Measurements from ENCODE around the gene KLKB1.
"Not testable (repeated sequence)": the region's sequence is repeated elsewhere in the genome, so short reads cannot be mapped to it uniquely, and the experiment has no call there.

The KLKB1 gene

DNA sequence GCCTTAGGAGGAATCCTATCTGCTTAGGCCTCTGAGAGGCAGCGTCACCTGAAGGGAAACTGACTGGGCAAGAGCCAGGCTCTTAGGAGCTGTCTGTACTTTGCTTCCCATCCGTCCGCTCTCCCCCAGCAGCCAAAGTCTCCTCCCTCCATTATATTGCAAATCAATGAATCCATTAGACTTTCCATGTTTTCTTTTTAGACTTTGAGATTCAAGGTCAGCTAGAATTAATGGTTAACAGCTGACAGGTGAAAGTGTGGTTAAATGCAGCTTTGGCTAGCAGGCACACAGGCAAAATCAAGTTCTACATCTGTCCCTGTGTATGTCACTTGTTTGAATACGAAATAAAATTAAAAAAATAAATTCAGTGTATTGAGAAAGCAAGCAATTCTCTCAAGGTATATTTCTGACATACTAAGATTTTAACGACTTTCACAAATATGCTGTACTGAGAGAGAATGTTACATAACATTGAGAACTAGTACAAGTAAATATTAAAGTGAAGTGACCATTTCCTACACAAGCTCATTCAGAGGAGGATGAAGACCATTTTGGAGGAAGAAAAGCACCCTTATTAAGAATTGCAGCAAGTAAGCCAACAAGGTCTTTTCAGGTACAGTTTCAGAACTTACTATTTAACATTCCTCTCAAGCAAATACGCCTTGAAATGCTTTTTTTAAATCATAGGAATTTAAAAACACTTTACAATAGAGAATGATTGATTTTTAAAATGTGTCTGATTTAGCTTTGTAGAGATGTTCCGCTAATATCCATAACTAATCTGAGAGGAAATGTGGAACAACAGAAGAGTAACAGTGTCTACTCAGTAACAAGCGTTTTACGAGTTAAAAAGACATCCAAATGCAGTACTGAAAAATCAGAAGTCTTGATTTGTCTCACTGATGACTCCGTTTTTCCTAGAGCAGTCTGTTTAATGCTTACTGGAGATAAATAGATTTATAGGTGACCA lies 38.7 kb downstream of the KLKB1 start, which contains the start of gene F11:
Gene F11, plus strand, starts transcription at position 507 of the 970 bp plus-strand sequence. CDS start 948 bp downstream, outside the sequence.
- no peak for DNase-seq

DNA sequence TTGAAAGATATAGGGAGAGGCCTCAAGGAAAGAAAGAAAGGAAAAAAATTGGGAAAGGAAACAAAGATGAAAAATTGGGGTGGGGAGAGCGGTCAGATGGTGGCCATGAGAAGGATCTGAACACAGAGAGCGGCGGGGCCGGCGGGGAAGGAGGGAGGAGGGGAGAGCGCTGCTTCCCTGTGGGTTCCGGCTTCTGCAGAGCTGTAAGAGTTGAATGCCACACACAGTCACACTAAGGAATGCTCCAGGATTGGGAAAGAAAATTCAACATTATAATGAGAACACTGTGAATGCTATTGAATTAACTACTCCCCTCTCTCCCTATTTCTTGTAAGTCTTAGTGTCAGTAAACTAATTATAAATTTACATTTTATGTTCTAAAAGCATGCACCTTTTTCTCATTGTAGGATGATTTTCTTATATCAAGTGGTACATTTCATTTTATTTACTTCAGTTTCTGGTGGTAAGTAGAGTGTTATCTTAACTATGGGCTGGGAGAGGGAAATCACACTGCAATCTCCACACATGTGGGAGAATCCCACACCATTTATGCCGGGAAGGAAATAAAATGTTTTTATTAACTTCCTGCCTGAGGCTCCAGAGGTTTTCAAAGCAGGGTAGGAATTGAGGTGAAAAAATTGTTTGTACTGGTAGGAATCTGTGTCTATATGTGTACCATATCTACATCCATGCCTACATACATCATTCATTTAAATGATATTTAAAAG lies 39.6 kb downstream of the KLKB1 start:
- DNase-seq = no peak

DNA sequence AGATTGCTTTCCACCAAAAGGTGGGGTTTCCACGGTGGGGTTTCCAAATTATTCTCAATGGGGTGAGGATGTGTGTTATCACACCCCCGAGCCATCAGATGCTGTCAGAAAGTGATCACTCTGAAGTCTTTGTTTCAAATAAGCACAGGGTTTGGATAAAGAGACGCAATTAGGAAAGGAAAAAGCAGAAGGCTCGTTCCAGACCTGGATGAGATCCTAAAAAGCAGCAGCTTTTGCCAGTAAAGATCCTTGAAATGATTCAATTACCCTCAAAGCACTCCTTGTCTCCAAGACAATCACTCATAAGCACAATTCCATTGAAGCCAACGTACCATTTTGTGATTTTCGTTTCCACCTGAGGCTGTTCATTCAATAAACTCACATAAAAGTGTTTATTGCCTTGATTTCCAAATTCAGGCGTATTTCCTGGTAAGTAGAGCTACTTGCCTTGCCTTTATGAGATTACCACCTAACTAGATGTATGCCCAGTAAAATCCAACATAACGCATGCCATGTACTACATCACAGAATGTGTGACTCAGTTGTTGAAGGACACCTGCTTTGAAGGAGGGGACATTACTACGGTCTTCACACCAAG lies 43.9 kb downstream of the KLKB1 start:
- no peak for DNase-seq

DNA sequence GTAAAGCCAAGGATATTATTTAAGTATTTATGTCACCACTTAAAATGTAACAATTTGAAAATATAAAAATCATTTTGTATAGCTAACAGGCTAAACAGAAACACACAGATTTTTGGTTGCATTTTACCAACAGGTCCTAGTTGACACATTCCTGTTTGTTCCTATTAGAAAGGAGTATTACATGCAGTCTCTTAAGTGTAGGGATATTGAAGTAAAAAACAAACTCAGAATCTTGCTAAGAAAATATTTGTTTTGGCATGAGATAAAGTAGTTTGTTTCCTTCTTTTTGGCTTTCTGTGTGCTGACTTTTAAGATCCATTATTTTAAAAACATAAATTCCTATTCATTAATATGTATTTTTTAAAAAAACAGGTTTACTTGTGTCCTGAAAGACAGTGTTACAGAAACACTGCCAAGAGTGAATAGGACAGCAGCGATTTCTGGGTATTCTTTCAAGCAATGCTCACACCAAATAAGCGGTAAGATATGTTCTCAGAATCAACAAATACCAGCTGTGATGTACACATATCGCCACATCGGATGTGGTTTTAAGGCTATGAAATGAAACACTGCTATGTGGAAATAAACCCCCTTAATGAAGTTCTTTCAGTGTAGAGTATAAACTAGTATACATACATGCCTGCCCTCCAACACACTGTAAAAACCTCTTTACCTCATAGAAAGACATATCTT lies 45.5 kb downstream of the KLKB1 start:
- DNase-seq = no peak

DNA sequence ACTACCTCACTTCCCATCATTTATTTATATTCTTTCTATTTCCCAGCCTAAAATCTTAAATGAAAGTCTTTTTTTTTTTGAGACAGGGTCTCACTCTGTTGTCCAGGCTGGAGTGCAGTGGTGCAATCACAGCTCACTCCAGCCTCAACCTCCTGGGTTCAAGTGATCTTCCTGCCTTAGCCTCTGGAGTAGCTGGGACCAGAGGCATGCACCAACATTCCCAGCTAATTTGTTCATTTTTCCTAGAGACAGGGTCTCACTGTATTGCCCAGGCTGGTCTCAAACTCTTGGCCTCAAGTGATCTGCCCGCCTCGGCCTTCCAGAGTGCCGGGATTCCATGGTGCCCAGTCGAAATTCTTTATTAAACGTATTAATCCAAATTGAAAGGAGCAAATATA lies 46.1 kb downstream of the KLKB1 start:
- not testable (repeated sequence) for DNase-seq

DNA sequence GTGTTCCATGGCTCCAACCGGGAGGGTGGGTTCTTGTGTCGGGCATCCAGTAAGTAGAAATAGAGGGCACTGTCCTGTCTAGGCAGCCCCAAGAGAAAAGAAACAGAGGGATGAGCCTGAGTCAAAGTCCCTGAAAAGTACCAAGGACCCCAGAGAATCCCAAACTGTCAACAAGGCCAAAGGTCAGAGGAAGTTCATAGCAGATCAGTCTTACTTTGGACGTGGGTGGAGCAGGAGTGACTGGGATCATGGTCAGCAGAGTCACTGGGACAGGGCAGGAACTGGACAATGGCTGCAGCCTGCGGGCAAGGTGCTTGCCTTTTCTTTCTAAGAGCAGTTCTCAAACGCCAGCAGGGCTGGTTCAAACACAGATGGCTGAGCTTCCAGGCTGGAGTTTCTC lies 56.0 kb downstream of the KLKB1 start:
- DNase-seq = no peak

DNA sequence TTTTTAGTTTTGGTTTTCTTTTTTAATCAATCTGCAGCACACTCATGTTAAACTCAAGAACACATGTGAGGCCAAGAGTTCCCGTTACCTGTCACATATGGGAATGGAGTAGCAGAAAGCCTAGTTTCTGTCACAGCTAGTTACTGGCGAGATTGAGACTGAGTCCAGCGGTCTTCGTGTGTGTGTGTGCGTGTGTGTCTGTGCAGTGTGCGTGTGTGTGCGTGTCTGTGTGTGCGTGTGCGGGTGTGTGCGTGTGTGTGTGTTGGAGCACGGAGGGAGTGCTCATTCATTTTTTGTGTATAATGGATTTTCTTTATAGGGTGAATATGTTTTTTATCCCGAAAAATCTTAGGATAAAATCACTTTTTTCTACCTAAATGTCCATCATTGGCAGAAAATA lies 57.8 kb downstream of the KLKB1 start:
- no peak for DNase-seq

DNA sequence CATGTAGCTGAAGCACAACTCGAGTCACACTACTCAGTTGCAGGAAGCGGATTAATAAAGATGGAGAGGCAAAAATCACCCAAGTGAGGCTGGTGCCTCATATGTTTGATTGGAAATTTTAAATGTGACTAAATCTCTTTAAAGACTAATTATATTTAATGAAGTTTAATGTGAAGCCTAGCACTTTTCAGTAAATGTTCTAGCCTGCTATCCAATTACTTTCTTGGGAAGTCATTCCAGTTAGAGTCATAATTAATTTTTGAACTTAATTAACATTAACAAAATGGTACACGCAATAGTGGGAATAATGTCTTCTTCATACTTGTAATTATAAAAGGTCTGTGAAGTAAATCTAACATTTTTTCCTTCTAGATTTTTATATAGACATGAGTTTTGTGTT lies 59.3 kb downstream of the KLKB1 start:
- DNase-seq = no peak

DNA sequence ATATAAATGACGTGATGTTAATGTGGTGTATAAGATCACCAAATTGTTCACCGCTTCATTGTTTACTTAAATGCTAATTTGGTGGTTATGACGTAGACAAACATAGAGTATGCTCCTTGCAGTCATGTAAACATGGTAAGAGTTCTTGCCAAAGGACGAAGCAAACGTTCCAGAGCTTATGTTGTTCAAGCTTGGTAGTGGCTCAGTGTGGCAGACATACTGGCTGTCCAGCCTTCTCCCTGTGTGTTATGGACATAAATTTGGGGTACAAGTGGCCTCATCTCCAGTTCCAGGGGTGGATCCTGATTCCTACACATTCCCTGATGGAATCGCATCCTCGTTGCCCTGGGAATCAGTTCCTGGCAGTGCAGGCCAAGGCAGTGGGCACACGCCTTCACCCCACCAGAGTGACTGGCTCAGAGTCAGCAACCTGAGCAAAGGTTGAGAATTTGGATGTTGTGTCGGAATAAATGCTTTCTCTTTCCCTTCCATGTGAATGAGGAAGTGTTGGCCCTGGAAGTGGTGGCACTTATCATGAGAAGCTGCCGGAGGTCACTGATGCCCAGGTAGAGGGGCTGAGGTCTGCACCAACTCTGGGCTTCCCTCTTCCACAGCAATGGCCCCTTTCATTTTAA lies 64.1 kb downstream of the KLKB1 start:
- DNase-seq = no peak

DNA sequence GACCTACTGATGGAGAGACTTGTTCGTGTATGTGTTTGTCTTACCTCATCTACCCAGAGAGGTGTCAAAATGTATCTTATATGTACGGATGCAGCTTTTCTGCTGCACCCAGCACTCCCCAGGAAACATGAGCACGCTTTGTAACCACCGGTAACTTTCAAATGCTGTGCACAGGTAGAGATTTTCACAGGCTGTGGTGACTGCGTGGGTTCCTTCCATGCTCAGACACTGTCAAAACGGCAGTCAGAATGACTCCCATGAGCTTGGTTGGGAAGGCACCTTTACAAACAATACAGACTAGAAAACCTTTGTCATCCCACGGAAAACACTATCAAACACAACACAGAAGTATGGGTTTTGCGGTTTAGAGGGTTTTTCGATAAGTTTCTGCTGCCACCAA lies 66.9 kb downstream of the KLKB1 start:
- DNase-seq = no peak

DNA sequence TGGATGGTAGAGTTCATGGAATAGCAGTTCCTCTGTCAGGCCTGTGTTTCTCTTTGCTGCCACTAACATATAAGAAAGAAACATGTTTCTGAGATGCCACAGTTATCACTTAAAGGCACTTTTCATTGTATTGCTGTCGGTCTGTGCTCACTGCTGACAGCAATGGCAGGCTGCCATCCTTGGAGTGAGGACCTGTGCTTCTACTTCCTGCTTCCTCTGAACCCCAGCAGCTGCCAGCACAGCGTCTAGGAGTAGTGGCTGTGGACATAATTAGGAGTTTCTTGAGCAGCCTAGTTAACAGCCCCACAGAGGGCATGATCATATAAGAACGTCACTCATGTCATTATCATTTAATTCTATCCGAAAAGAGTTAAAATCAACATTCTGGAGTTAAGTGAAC lies 69.2 kb downstream of the KLKB1 start:
- no peak for DNase-seq

DNA sequence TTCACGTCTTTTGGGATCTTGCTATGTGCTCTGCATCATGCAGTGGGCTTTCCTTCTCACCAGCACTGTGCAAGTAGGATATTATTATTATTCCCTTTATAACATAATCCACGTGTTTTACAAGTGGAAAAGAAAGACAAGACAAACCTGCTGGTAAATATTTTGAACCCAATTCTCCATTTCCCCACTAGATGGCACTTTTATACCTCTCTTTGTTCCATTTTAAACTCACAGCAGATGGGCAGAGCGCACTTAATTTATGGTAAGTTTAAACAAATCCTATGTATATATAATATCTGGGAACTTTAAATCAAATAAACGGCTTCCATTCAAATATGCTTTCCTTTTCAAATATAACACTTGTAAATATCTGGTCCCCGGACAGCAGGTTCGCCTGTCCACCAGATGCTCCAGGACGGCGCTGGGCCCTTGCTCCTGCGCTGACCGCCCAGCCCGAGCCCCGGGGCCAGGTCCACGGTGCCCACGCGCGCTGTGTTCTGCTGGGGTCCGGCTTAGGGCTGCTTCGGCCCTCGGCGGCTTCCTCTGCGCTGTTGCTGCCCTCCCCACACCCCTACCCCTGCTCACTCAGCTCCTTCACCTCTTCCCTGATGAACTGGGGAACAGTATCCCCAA lies 69.8 kb downstream of the KLKB1 start:
- no peak for DNase-seq

DNA sequence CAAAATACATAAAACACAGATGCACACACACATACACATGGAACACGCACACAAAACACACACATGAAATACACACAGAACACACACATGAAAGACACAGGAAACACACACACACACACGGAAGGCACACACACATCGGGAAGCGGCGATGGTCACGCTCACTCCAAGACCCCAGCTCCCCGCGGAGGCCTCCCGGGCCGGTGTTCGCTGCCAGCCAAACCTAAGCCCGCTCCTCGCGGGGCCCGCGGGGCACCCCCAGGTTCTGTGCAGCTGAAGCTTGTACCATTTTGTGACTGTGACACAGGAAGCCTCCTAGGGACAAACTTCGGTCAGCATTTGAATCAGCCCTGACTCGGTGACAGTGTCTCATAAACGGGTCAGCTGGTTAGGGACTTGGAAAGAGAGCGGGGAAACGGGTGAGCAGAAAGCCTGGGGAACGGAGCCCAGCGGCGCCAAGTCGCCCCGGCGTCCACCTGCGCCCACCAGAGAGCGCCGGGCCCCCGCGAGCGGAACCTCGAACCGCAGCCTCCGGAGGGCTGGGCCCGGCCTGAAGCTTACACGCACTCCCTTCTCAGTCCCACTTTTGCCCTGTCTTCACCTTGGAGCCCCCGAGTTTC lies 70.8 kb downstream of the KLKB1 start:
- no peak for DNase-seq

DNA sequence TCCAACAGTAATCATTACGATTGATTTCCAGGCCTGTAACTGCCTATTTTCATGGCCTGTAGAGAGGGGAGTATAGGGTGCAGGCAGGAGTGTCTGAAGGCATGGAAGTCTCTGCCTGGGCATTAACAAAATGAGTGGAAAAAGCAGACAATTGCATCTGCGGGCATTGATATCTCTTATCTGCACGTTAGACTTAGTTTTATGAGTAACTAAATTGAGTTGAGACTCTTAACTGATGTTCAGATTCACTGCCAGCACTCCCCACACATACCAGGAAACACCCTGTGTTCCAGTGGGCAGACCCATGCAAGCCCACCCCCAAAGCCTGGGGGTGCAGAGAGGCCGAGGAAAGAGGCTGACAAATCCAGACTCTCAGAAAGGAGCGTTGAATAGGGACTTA lies 72.0 kb downstream of the KLKB1 start:
- DNase-seq = no peak

DNA sequence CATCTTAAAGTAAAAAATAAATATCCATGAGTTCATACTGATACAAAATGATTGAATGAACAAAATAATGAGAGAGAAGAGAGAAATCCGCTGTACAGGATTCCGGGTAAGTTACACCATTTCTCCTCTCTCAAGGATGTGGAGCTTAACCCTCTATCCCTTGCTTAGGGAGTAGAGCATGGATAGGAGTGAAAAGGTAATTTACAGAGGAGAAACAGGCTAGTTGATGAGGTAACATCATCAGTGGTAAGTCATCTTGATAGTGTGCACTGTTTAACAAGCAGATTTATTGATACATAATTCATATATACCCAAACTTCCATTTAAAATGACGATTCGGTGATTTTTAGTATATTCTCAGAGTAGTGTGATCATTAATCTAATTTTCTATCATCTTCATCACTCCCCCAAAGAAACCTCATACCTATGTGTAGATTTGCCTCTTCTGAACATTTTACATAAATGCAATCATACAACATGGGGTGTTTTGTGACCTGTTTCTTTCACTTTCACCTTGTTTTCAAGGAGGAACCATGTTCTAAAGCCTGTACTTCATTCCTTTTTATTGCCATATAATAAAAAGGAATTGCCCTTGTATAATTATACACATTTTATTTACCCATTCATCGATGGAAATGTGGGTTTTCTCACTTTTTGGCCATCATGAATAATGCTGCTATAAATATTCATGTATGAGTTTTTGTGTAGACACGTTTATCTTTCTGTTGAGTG lies 73.5 kb downstream of the KLKB1 start:
- DNase-seq = no peak

DNA sequence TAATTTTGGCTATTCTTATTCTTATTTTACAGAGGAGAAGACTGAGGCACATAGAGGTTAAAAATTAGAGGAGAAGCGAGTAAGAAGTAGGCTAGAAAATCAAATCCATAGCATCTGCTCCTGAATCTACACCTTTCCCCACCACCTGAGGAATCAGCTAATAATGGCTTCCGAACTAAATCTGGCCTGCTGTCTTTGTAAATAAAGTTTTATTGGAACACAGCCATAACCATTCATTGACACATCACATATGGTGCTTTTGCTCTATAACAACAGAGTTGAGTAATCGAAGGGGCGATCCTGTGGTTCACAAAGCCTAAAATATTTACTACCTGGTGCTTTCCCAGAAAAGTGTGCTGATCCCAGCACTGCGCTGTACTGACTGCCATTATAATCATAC lies 76.9 kb downstream of the KLKB1 start:
- no peak for DNase-seq

DNA sequence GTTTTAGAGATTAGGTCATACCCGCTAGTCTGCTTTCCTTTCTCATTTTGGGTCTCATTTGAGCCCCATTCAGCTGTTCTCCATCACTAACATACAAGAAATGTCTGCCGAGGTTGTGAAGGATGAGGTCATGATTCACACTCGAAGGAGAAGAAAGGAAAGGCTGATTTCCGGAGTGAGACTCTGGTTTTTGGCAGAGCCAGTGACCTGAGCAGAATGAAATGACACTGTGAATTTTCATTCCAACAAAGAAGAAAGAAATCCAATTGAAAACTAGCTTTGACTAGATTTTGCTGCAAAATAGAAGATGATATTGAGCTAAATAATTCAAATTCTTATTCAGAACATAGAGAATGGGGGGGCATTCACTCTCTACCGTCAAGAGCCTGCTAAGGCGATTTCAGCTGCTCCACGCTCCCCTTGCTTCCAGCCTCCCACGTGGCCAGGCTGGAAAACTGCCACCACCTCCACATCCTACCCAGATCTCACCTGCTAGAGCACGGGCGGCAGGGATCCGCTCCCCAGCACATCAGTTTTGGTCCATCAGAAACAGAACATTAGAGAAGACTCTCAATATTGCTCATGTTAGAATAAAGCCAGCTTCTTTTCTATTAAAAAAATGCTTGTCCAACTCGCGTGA lies 77.7 kb downstream of the KLKB1 start:
- no peak for DNase-seq

DNA sequence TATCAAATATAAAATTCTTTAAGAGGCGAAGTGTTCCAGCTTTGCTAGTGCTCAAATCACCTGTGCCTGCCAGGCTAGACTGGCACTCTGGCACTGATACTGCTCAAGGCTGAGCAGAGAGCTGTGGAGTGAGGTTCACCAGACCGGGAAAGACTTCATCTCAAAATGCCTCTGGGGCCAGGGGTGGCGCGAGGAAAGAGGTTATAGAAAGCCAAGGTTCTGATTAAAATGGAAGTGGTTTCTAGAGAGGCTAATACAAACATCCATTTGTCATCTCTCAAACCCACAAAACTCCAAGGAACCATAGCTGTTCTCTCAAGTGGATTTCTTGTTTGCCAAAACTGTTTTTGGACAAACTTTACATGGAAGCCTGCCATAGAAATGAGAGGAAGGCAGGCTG lies 80.2 kb downstream of the KLKB1 start:
- DNase-seq = no peak

DNA sequence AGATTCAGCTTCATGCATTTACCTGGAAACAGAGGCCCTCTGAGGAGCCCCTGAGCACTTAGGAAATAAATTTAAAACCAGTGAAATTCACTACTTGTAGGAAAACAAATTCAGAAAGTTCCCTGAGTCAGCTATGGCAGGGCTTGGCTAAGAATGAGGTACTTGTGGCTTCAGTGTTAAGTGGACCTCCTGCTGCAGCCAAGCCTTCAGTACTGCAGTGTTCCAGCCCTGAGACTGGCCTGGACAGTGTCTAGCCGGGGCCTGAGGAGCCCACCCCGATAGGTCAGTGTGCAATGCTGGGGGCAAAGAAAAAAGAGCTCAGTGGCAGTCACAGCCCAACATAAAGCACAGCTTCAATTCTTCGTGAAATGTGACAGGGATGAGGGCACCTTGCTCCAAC lies 80.6 kb downstream of the KLKB1 start:
- DNase-seq = no peak

Data from GF-D8 (cell line).